Activated naive CD8-positive, alpha-beta T cell (primary cell): Measurements from ENCODE around the gene SRBD1.

Experiments used
- H3K27ac Mint-ChIP-seq: one replicate; pipeline ENCODE4 v1.8.0; 2021; ENCODE audit warnings: mixed read lengths
- H3K27me3 Mint-ChIP-seq: one replicate; pipeline ENCODE4 v1.8.0; 2021; ENCODE audit warnings: mixed read lengths
- H3K36me3 Mint-ChIP-seq: one replicate; pipeline ENCODE4 v1.8.0; 2021; ENCODE audit warnings: mixed read lengths
- H3K4me1 Mint-ChIP-seq: one replicate; pipeline ENCODE4 v1.8.0; 2021; ENCODE audit warnings: low read depth, mixed read lengths
- H3K4me3 Mint-ChIP-seq: one replicate; pipeline ENCODE4 v1.8.0; 2021; ENCODE audit warnings: mild to moderate bottlenecking, mixed read lengths
- H3K9me3 Mint-ChIP-seq: one replicate; pipeline ENCODE4 v1.8.0; 2021; ENCODE audit warnings: low read depth, mixed read lengths

Gene SRBD1

GRCh38 chr2:45559436-45559835, 51.6 kb downstream of the SRBD1 start:
- peaks cover 15% of the 10 kb centered on the region for H3K36me3 Mint-ChIP-seq
- H3K27me3 Mint-ChIP-seq: no peaks in the 10 kb centered on the region
- H3K9me3 Mint-ChIP-seq: peaks cover 2% of the 10 kb centered on the region
- peaks cover 20% of the 10 kb centered on the region for H3K4me1 Mint-ChIP-seq
- H3K4me3 Mint-ChIP-seq: no peak overlapping the region
- H3K27ac Mint-ChIP-seq: no peak overlapping the region

GRCh38 chr2:45554742-45555140, 56.3 kb downstream of the SRBD1 start:
- Mint-ChIP-seq H3K36me3 (peaks cover 31% of the 10 kb centered on the region), H3K27ac (peak overlapping the region; percentile 47), H3K9me3 (peaks cover 4% of the 10 kb centered on the region), H3K4me1 (peaks cover 20% of the 10 kb centered on the region), H3K4me3 (no peak overlapping the region), H3K27me3 (no peaks in the 10 kb centered on the region)

- no peaks in the 10 kb centered on the region for H3K27me3 Mint-ChIP-seq
- peaks cover 18% of the 10 kb centered on the region for H3K4me1 Mint-ChIP-seq
- H3K27ac Mint-ChIP-seq: peak overlapping the region; percentile 47
- peak overlapping the region; percentile 21 for H3K4me3 Mint-ChIP-seq
- peaks cover 4% of the 10 kb centered on the region for H3K9me3 Mint-ChIP-seq
- peaks cover 27% of the 10 kb centered on the region for H3K36me3 Mint-ChIP-seq
These were observed 56.9 kb downstream of the SRBD1 start for GRCh38 chr2:45554073-45554741.

- H3K36me3 Mint-ChIP-seq: peaks cover 30% of the 10 kb centered on the region
- H3K4me3 Mint-ChIP-seq: no peak overlapping the region
- no peaks in the 10 kb centered on the region for H3K27me3 Mint-ChIP-seq
- peaks cover 15% of the 10 kb centered on the region for H3K4me1 Mint-ChIP-seq
- no peak overlapping the region for H3K27ac Mint-ChIP-seq
- peaks cover 4% of the 10 kb centered on the region for H3K9me3 Mint-ChIP-seq
These were observed 59.2 kb downstream of the SRBD1 start for GRCh38 chr2:45551862-45552261.

GRCh38 chr2:45545943-45546342, 65.1 kb downstream of the SRBD1 start:
- peaks cover 39% of the 10 kb centered on the region for H3K36me3 Mint-ChIP-seq
- H3K4me1 Mint-ChIP-seq: peaks cover 3% of the 10 kb centered on the region

GRCh38 chr2:45543257-45543656, 67.8 kb downstream of the SRBD1 start:
- peaks cover 41% of the 10 kb centered on the region for H3K36me3 Mint-ChIP-seq
- H3K4me1 Mint-ChIP-seq: no peaks in the 10 kb centered on the region
- no peak overlapping the region for H3K4me3 Mint-ChIP-seq
- H3K27ac Mint-ChIP-seq: no peak overlapping the region
- H3K27me3 Mint-ChIP-seq: no peaks in the 10 kb centered on the region
- H3K9me3 Mint-ChIP-seq: no peaks in the 10 kb centered on the region

More at GRCh38 chr2:45545943-45546342, 65.1 kb downstream of the SRBD1 start:
- Mint-ChIP-seq H3K27ac (no peak overlapping the region), H3K9me3 (no peaks in the 10 kb centered on the region), H3K4me3 (no peak overlapping the region), H3K27me3 (no peaks in the 10 kb centered on the region)

GRCh38 chr2:45542013-45542412, 69.1 kb downstream of the SRBD1 start:
- Mint-ChIP-seq H3K4me3 (no peak overlapping the region), H3K9me3 (no peaks in the 10 kb centered on the region), H3K27me3 (no peaks in the 10 kb centered on the region), H3K27ac (no peak overlapping the region), H3K36me3 (peaks cover 48% of the 10 kb centered on the region), H3K4me1 (no peaks in the 10 kb centered on the region)

- H3K4me1 Mint-ChIP-seq: no peaks in the 10 kb centered on the region
- H3K27ac Mint-ChIP-seq: no peak overlapping the region
- no peaks in the 10 kb centered on the region for H3K9me3 Mint-ChIP-seq
- peaks cover 53% of the 10 kb centered on the region for H3K36me3 Mint-ChIP-seq
- H3K27me3 Mint-ChIP-seq: no peaks in the 10 kb centered on the region
- no peak overlapping the region for H3K4me3 Mint-ChIP-seq
These were observed 69.6 kb downstream of the SRBD1 start for GRCh38 chr2:45541450-45541849.

GRCh38 chr2:45540942-45541341, 70.1 kb downstream of the SRBD1 start:
- Mint-ChIP-seq H3K27me3 (no peaks in the 10 kb centered on the region), H3K27ac (no peak overlapping the region), H3K4me1 (no peaks in the 10 kb centered on the region), H3K9me3 (no peaks in the 10 kb centered on the region), H3K36me3 (peaks cover 53% of the 10 kb centered on the region), H3K4me3 (no peak overlapping the region)

GRCh38 chr2:45533771-45534170, 77.3 kb downstream of the SRBD1 start:
- no peaks in the 10 kb centered on the region for H3K4me1 Mint-ChIP-seq
- peaks cover 57% of the 10 kb centered on the region for H3K36me3 Mint-ChIP-seq
- no peak overlapping the region for H3K4me3 Mint-ChIP-seq
- H3K27ac Mint-ChIP-seq: no peak overlapping the region
- no peaks in the 10 kb centered on the region for H3K9me3 Mint-ChIP-seq
- no peaks in the 10 kb centered on the region for H3K27me3 Mint-ChIP-seq

- H3K27ac Mint-ChIP-seq: peak overlapping the region; percentile 41
- no peaks in the 10 kb centered on the region for H3K9me3 Mint-ChIP-seq
- H3K36me3 Mint-ChIP-seq: peaks cover 57% of the 10 kb centered on the region
- no peak overlapping the region for H3K4me3 Mint-ChIP-seq
- no peaks in the 10 kb centered on the region for H3K27me3 Mint-ChIP-seq
- no peaks in the 10 kb centered on the region for H3K4me1 Mint-ChIP-seq
These were observed 78.9 kb downstream of the SRBD1 start for GRCh38 chr2:45532181-45532580.

GRCh38 chr2:45524016-45524415, 87.1 kb downstream of the SRBD1 start:
- H3K36me3 Mint-ChIP-seq: peaks cover 51% of the 10 kb centered on the region
- no peak overlapping the region for H3K4me3 Mint-ChIP-seq
- H3K27ac Mint-ChIP-seq: no peak overlapping the region
- peaks cover 10% of the 10 kb centered on the region for H3K9me3 Mint-ChIP-seq
- H3K4me1 Mint-ChIP-seq: peaks cover 4% of the 10 kb centered on the region
- H3K27me3 Mint-ChIP-seq: no peaks in the 10 kb centered on the region

GRCh38 chr2:45518546-45518945, 92.5 kb downstream of the SRBD1 start:
- no peaks in the 10 kb centered on the region for H3K9me3 Mint-ChIP-seq
- H3K4me3 Mint-ChIP-seq: no peak overlapping the region
- H3K36me3 Mint-ChIP-seq: peaks cover 26% of the 10 kb centered on the region
- H3K27ac Mint-ChIP-seq: no peak overlapping the region
- H3K27me3 Mint-ChIP-seq: no peaks in the 10 kb centered on the region
- H3K4me1 Mint-ChIP-seq: peaks cover 5% of the 10 kb centered on the region

GRCh38 chr2:45510701-45511420, 100.2 kb downstream of the SRBD1 start:
- Mint-ChIP-seq H3K9me3 (no peaks in the 10 kb centered on the region), H3K4me3 (no peak overlapping the region), H3K4me1 (no peaks in the 10 kb centered on the region), H3K27ac (no peak overlapping the region), H3K27me3 (no peaks in the 10 kb centered on the region), H3K36me3 (peaks cover 25% of the 10 kb centered on the region)

GRCh38 chr2:45506756-45507155, 104.3 kb downstream of the SRBD1 start:
- Mint-ChIP-seq H3K27ac (no peak overlapping the region), H3K4me3 (no peak overlapping the region), H3K27me3 (no peaks in the 10 kb centered on the region), H3K9me3 (no peaks in the 10 kb centered on the region), H3K4me1 (no peaks in the 10 kb centered on the region), H3K36me3 (peaks cover 20% of the 10 kb centered on the region)

GRCh38 chr2:45505138-45505537, 105.9 kb downstream of the SRBD1 start:
- Mint-ChIP-seq H3K27me3 (no peaks in the 10 kb centered on the region), H3K36me3 (peaks cover 15% of the 10 kb centered on the region), H3K4me3 (no peak overlapping the region), H3K27ac (no peak overlapping the region), H3K4me1 (no peaks in the 10 kb centered on the region), H3K9me3 (no peaks in the 10 kb centered on the region)
